A549 (cell line): ENCODE measurements around the gene KRI1. TPM values are rescaled to one million over a fixed set of nuclear protein-coding genes. Genes with fewer than 3 reads are reported as not detected.

Experiments used
- ATAC-seq, 2 experiments: fragments of 200-7000 bp in 1 of 2; fragments of >200 bp in 1 of 2; cut with Nextera tagmentation in 1 of 2; cut with Tn5 transposase in 1 of 2; 3 replicates each; pipeline versions ENCODE4 v1.8.0 to v1.9.1; 2018 to 2020; ENCODE audit warnings: mild to moderate bottlenecking in 1 of 2, moderate library complexity in 1 of 2
- CTCF ChIA-PET: fragments of 300-600 bp; sonication (Branson Sonifier 250); formaldehyde crosslinking; extraction: SDS; loops from one replicate; lab custom pipeline; 2021; ENCODE audit warnings: antibody characterized with exemption, inconsistent platforms; lab: Yijun Ruan, JAX
- POLR2A ChIA-PET: fragments of 350-600 bp; formaldehyde crosslinking; extraction: SDS; loops from one replicate; lab custom pipeline; 2021; ENCODE audit warnings: antibody characterized with exemption, inconsistent platforms; lab: Yijun Ruan, JAX
- DNase-seq, 2 experiments: peaks; one replicate each; pipeline versions ENCODE4 v3.0.0 to v3.0.0-alpha.2; 2011 to 2016; ENCODE audit warnings: low read depth in 1 of 2, low spot score in 1 of 2
- FAIRE-seq: peaks from 2 replicates; lab custom pipeline; 2011; peaks lifted over from hg19 to GRCh38; lab: Jason Lieb, UNC
- H3K27ac ChIP-seq, 2 experiments: fragments of >200 bp; sonication (Bioruptor Twin); formaldehyde crosslinking; 3 replicates each; pipeline ENCODE4 v1.5.1; 2016 to 2017
- H3K4me1 ChIP-seq: fragments of >200 bp; sonication (Bioruptor Twin); formaldehyde crosslinking; 3 replicates; pipeline ENCODE4 v1.6.1; 2016
- H3K4me2 ChIP-seq: fragments of >200 bp; sonication (Bioruptor Twin); formaldehyde crosslinking; 3 replicates; pipeline ENCODE4 v1.6.1; 2016
- H3K4me3 ChIP-seq: fragments of >200 bp; sonication (Bioruptor Twin); formaldehyde crosslinking; 3 replicates; pipeline ENCODE4 v1.5.1; 2016
- H3K9me3 ChIP-seq: fragments of >200 bp; sonication (Bioruptor Twin); formaldehyde crosslinking; 3 replicates; pipeline ENCODE4 v1.6.1; 2016
- E2F6 ChIP-seq: IDR thresholded peaks from 2 replicates; pipeline ENCODE4 v1.6.1; 2012; ENCODE audit warnings: low read depth, borderline replicate concordance
- ESRRA ChIP-seq: fragments of 150-350 bp; IDR thresholded peaks from 2 replicates; pipeline ENCODE4 v1.6.1; 2014; ENCODE audit warnings: mild to moderate bottlenecking, low read length, borderline replicate concordance
- FOSL2 ChIP-seq, 2 experiments: fragments of 450-650 bp in 1 of 2; fragments of >200 bp in 1 of 2; sonication (Bioruptor Twin) in 1 of 2; formaldehyde crosslinking; IDR thresholded peaks; 2 replicates each; pipeline versions ENCODE4 v1.5.0 to v1.6.1; 2016 to 2020; ENCODE audit warnings: mild to moderate bottlenecking in 1 of 2, moderate library complexity in 1 of 2
- HDAC2 ChIP-seq: fragments of 200-600 bp; sonication (generic); IDR thresholded peaks from 2 replicates; pipeline ENCODE4 v1.6.1; 2016
- HEYL ChIP-seq: fragments of 250-450 bp; sonication (Bioruptor Pico); IDR thresholded peaks from 2 replicates; pipeline ENCODE4 v1.8.0; 2021; ENCODE audit warnings: mild to moderate bottlenecking, moderate library complexity
- JUN ChIP-seq, 2 experiments: fragments of >200 bp; sonication (Bioruptor Twin); formaldehyde crosslinking; IDR thresholded peaks; 2 replicates in 1 of 2; 3 replicates in 1 of 2; pipeline ENCODE4 v1.6.1; 2016 to 2017
- KDM1A ChIP-seq: fragments of 200-600 bp; sonication (generic); IDR thresholded peaks from 2 replicates; pipeline ENCODE4 v1.6.1; 2016; ENCODE audit warnings: low read depth, mild to moderate bottlenecking
- MAFK ChIP-seq: fragments of 450-650 bp; IDR thresholded peaks from 2 replicates; pipeline ENCODE4 v1.6.1; 2014; ENCODE audit not compliant: partially characterized antibody
- MYC ChIP-seq: IDR thresholded peaks from 2 replicates; pipeline ENCODE4 v1.6.1; 2012; ENCODE audit warnings: mild to moderate bottlenecking, inconsistent platforms, low read length, improper control_type of control experiment, borderline replicate concordance
- NFE2L2 ChIP-seq: fragments of 150-350 bp; conservative IDR thresholded peaks from 2 replicates; pipeline ENCODE4 v1.6.1; 2014; ENCODE audit warnings: low read length
- NPAS2 ChIP-seq: fragments of 250-450 bp; sonication (Bioruptor Pico); IDR thresholded peaks from 2 replicates; pipeline ENCODE4 v1.8.0; 2022; ENCODE audit warnings: mild to moderate bottlenecking, moderate library complexity, borderline replicate concordance
- PBX3 ChIP-seq: IDR thresholded peaks from 2 replicates; pipeline ENCODE4 v1.6.1; 2012
- PHF8 ChIP-seq: fragments of 200-600 bp; sonication (generic); IDR thresholded peaks from 2 replicates; pipeline ENCODE4 v1.6.1; 2016; ENCODE audit warnings: low read depth, mild to moderate bottlenecking, antibody characterized with exemption, moderate library complexity, borderline replicate concordance
- RNF2 ChIP-seq: fragments of 200-600 bp; sonication (generic); IDR thresholded peaks from 2 replicates; pipeline ENCODE4 v1.6.1; 2016; ENCODE audit warnings: low read depth, mild to moderate bottlenecking, antibody characterized with exemption, moderate library complexity, borderline replicate concordance
- ZFP36 ChIP-seq: fragments of 450-650 bp; IDR thresholded peaks from 2 replicates; pipeline ENCODE4 v1.6.1; 2014; ENCODE audit warnings: borderline replicate concordance; ENCODE audit not compliant: partially characterized antibody
- ZSCAN20 ChIP-seq: fragments of 250-450 bp; sonication (Bioruptor Pico); IDR thresholded peaks from 2 replicates; pipeline ENCODE4 v1.8.0; 2022; ENCODE audit warnings: mild to moderate bottlenecking, moderate library complexity
- WGBS: methylation state at CpG from one replicate; pipeline ENCODE4 v1.1.6; 2017; ENCODE audit errors: missing lambda C conversion rate; 5-methylcytosine and 5-hydroxymethylcytosine counted together
- polyA plus RNA-seq, 4 experiments: library from polyadenylated mRNA; depleted of rRNA in 3 of 4; stranded (reverse); fragments of >200 nt; fragmentation: RNase III in 1 of 4; extraction: RNeasy Plus Mini Kit Qiagen cat#74134 plus additional on column Dnase treatment in 1 of 4; gene quantifications; 2 replicates in 3 of 4; 3 replicates in 1 of 4; pipeline ENCODE4 v1.2.3, GENCODE V29; 2011 to 2017

KRI1 gene
- polyA plus RNA-seq, 2 of the 4 experiments (the other 2 are of a cell fraction), result 21.6 to 25.6 TPM

GRCh38 chr19:10548746-10549276 lies 17.0 kb downstream of the KRI1 start:
- no peaks in the 10 kb centered on the region for H3K9me3 ChIP-seq
- no peak overlapping the region for H3K4me3 ChIP-seq
- no peak for ATAC-seq
- H3K4me1 ChIP-seq, result peaks cover 6% of the 10 kb centered on the region; the same call in 2 of the 3 replicates
- ChIA-PET CTCF (interaction anchor here (1.2 to 2.4 kb wide), 2 partner anchors 32 to 95 kb away, joined by 3 to 5 read pairs; no protein-coding TSS in a partner anchor), POLR2A (no interaction called here)
- no peak overlapping the region for H3K4me2 ChIP-seq
- FAIRE-seq, result no peak
- no peak overlapping the region for H3K27ac ChIP-seq
- WGBS, result 92% methylated on average over 11 of the region's 18 CpGs
- no peak for DNase-seq
- TF ChIP-seq ZFP36 (peak; percentile 59), PBX3 (no peak)
- TF ChIP-seq, all 56 proteins: peak for 1

- DNase-seq (no peak), FAIRE-seq (no peak)
- 95% methylated on average over 10 of the region's 17 CpGs for WGBS
Observed at GRCh38 chr19:10546817-10547216, 19.0 kb downstream of the KRI1 start.

GRCh38 chr19:10544753-10545251 lies 21.0 kb downstream of the KRI1 start:
- no peak for DNase-seq
- FAIRE-seq, result no peak
- WGBS, result 37% methylated on average over 2 of the region's 23 CpGs
- no peaks in the 10 kb centered on the region for H3K9me3 ChIP-seq
- ChIA-PET CTCF (interaction anchor here (1.2 kb wide), 1 partner anchor 11 kb away, joined by 3 read pairs; no protein-coding TSS in a partner anchor), POLR2A (no interaction called here)
- H3K4me3 ChIP-seq, result peak overlapping the region; percentile 94
- no peak for ATAC-seq
- peak overlapping the region; percentile 66 for H3K4me2 ChIP-seq
- H3K4me1 ChIP-seq, result peaks cover 6% of the 10 kb centered on the region; the same call in 2 of the 3 replicates
- TF ChIP-seq NFE2L2 (no peak), HEYL (CRISPR knock-in tag) (no peak), FOSL2 (IDR thresholded peaks at IDR 0.05) (no peak), FOSL2 (CRISPR knock-in tag; IDR thresholded peaks at IDR 0.05) (no peak), JUN (IDR thresholded peaks at IDR 0.05) (no peak), PHF8 (no peak), MAFK (peak; percentile 38)
- H3K27ac ChIP-seq, result peak overlapping the region in 1 of 2 experiments; percentile 99; a peak in 2 of 6 replicates

More at GRCh38 chr19:10546817-10547216, 19.0 kb downstream of the KRI1 start:
- Histone ChIP-seq H3K27ac (no peak overlapping the region), H3K4me2 (no peak overlapping the region), H3K4me3 (no peak overlapping the region), H3K9me3 (no peaks in the 10 kb centered on the region)
- no peak for ATAC-seq
- TF ChIP-seq ZSCAN20 (CRISPR knock-in tag) (no peak), MYC (no peak)
- TF ChIP-seq, all 56 proteins: peak for 0
- H3K4me1 ChIP-seq, result peaks cover 6% of the 10 kb centered on the region; the same call in 2 of the 3 replicates
- POLR2A ChIA-PET, result no interaction called here
- CTCF ChIA-PET, result no interaction called here

GRCh38 chr19:10544242-10544752 lies 21.5 kb downstream of the KRI1 start:
- Histone ChIP-seq H3K9me3 (no peaks in the 10 kb centered on the region), H3K4me1 (peaks cover 6% of the 10 kb centered on the region; the same call in 2 of the 3 replicates), H3K27ac (peak overlapping the region; percentile 91 to 99), H3K4me2 (peak overlapping the region; percentile 66), H3K4me3 (peak overlapping the region; percentile 94)
- ChIA-PET POLR2A (no interaction called here), CTCF (interaction anchor here (1.2 kb wide), 1 partner anchor 12 kb away, joined by 3 read pairs; no protein-coding TSS in a partner anchor)
- no peak for FAIRE-seq
- ATAC-seq, result peak; percentile 38 to 49; a peak in 4 of 6 replicates
- 32% methylated on average over 10 of the region's 22 CpGs for WGBS
- DNase-seq, result no peak
- TF ChIP-seq FOSL2 (IDR thresholded peaks at IDR 0.05) (no peak), FOSL2 (CRISPR knock-in tag; IDR thresholded peaks at IDR 0.05) (no peak), E2F6 (no peak), NPAS2 (CRISPR knock-in tag) (no peak), RNF2 (no peak), KDM1A (peak; percentile 79; the same call in 1 of the 2 replicates), ESRRA (peak; percentile 95; the same call in 1 of the 2 replicates), HDAC2 (peak; percentile 78)
